OCI-LY7 (cell line): Measurements from ENCODE around the gene OPHN1.

Experiments used
- CTCF ChIP-seq: fragments of 200-600 bp; sonication (generic); conservative IDR thresholded peaks from 2 replicates; pipeline ENCODE4 v1.5.1; 2014; ENCODE audit warnings: mild to moderate bottlenecking, antibody characterized with exemption, low read length, moderate library complexity, mixed read lengths
- EZH2phosphoT487 ChIP-seq: fragments of 200-600 bp; sonication (generic); IDR thresholded peaks from 2 replicates; pipeline ENCODE4 v1.6.1; 2018; ENCODE audit warnings: low read depth, borderline replicate concordance, mild to moderate bottlenecking, mixed run types, antibody characterized with exemption, low read length, moderate library complexity, mixed read lengths

GRCh38 chrX:68139791-68140190 lies 293.5 kb downstream of the OPHN1 start:
- TF ChIP-seq CTCF (no peak), EZH2phosphoT487 (no peak)
